Measurements from ENCODE around the gene TBCK.

DNA sequence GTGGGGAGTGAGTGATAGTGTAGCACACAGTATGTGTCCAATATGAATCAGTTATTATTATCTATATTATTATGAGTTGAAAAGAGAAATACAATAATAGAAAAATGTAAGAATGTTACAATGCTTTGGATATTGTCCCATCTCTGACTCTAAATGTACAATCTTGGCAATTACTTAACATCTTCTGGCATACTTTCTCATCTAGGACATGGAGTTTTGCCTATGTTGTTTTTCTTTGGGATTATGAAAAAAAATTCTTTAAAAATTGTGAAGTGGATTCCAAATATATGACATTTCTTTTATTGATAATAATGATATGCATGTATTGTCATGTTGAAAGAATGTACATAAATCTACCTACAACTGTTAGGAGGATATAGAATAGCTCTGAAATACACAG, 84.1 kb downstream of the TBCK start:
- TF ChIP-seq POLR2A (IDR thresholded peaks at IDR 0.05) = no peak
- TF ChIP-seq, protein P1, sequence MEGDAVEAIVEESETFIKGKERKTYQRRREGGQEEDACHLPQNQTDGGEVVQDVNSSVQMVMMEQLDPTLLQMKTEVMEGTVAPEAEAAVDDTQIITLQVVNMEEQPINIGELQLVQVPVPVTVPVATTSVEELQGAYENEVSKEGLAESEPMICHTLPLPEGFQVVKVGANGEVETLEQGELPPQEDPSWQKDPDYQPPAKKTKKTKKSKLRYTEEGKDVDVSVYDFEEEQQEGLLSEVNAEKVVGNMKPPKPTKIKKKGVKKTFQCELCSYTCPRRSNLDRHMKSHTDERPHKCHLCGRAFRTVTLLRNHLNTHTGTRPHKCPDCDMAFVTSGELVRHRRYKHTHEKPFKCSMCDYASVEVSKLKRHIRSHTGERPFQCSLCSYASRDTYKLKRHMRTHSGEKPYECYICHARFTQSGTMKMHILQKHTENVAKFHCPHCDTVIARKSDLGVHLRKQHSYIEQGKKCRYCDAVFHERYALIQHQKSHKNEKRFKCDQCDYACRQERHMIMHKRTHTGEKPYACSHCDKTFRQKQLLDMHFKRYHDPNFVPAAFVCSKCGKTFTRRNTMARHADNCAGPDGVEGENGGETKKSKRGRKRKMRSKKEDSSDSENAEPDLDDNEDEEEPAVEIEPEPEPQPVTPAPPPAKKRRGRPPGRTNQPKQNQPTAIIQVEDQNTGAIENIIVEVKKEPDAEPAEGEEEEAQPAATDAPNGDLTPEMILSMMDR (IDR thresholded peaks at IDR 0.05) = no peak
